OCI-LY7 (cell line): ENCODE data around the gene CRIM1. TPM values are rescaled to one million over a fixed set of nuclear protein-coding genes. Genes with fewer than 3 reads are reported as not detected.
A peak's percentile ranks its signal among the peaks of the same experiment; 100 is the strongest.

Source experiments
- BruUV-seq: library from RNA; stranded (reverse); fragments of 400-500 nt; replicated peaks from 2 replicates; lab custom pipeline; 2021; lab: Mats Ljungman, UMichigan
- CTCF ChIA-PET: fragments of 300-600 bp; sonication (Branson Sonifier 250); formaldehyde crosslinking; loops from one replicate; lab custom pipeline; 2022; ENCODE audit warnings: antibody characterized with exemption; ENCODE audit not compliant: unreplicated experiment; lab: Charles Lee
- POLR2A ChIA-PET: fragments of 300-600 bp; sonication (Branson Sonifier 250); formaldehyde crosslinking; loops from one replicate; lab custom pipeline; 2022; ENCODE audit warnings: antibody characterized with exemption; lab: Charles Lee
- DNase-seq: peaks from one replicate; pipeline ENCODE4 v3.0.0-alpha.2; 2015; ENCODE audit warnings: low spot score
- H2AFZ ChIP-seq: fragments of 200-600 bp; sonication (generic), shearing (Covaris generic); 2 replicates; pipeline ENCODE4 v1.6.1; 2014; ENCODE audit warnings: mild to moderate bottlenecking, antibody characterized with exemption, low read length, moderate library complexity
- H3K27ac ChIP-seq: fragments of 200-600 bp; sonication (generic); 2 replicates; pipeline ENCODE4 v1.5.1; 2014; ENCODE audit warnings: mixed run types, low read depth, mild to moderate bottlenecking, moderate library complexity, low read length, inconsistent platforms; ENCODE audit not compliant: poor library complexity, severe bottlenecking
- H3K36me3 ChIP-seq: fragments of 200-600 bp; sonication (generic); 2 replicates; pipeline ENCODE4 v1.6.1; 2014; ENCODE audit warnings: mild to moderate bottlenecking, antibody characterized with exemption, low read length, moderate library complexity, mixed read lengths; ENCODE audit not compliant: insufficient read depth
- H3K4me1 ChIP-seq: fragments of 200-600 bp; sonication (generic); 2 replicates; pipeline ENCODE4 v1.5.1; 2014; ENCODE audit warnings: mild to moderate bottlenecking, low read length; ENCODE audit not compliant: insufficient read depth, poor library complexity, severe bottlenecking
- H3K4me2 ChIP-seq: fragments of 200-600 bp; sonication (generic); 2 replicates; pipeline ENCODE4 v1.6.1; 2014; ENCODE audit warnings: mild to moderate bottlenecking, low read length
- H3K4me3 ChIP-seq: fragments of 200-600 bp; sonication (generic); 2 replicates; pipeline ENCODE4 v1.5.1; 2014; ENCODE audit warnings: mild to moderate bottlenecking, low read depth, low read length; ENCODE audit not compliant: poor library complexity, severe bottlenecking
- H3K79me2 ChIP-seq: fragments of 200-600 bp; sonication (generic); 2 replicates; pipeline ENCODE4 v1.6.1; 2016; ENCODE audit warnings: low read depth, mild to moderate bottlenecking, low read length, moderate library complexity, mixed read lengths; ENCODE audit not compliant: insufficient read depth
- H3K9me2 ChIP-seq: fragments of 200-600 bp; sonication (generic); 2 replicates; pipeline ENCODE4 v1.6.1; 2016; ENCODE audit warnings: mild to moderate bottlenecking, low read length, mixed read lengths; ENCODE audit not compliant: insufficient read depth
- H3K9me3 ChIP-seq: fragments of 200-600 bp; sonication (generic); 2 replicates; pipeline ENCODE4 v1.6.1; 2014; ENCODE audit warnings: mild to moderate bottlenecking, mixed run types, low read length, mixed read lengths
- H4K20me1 ChIP-seq: fragments of 200-600 bp; sonication (generic); 2 replicates; pipeline ENCODE4 v1.6.1; 2014; ENCODE audit warnings: mild to moderate bottlenecking, antibody characterized with exemption, low read length, moderate library complexity, mixed read lengths; ENCODE audit not compliant: insufficient read depth
- EZH2phosphoT487 ChIP-seq: fragments of 200-600 bp; sonication (generic); IDR thresholded peaks from 2 replicates; pipeline ENCODE4 v1.6.1; 2018; ENCODE audit warnings: low read depth, borderline replicate concordance, mild to moderate bottlenecking, mixed run types, antibody characterized with exemption, low read length, moderate library complexity, mixed read lengths
- intact Hi-C: fragments of 100-400 bp; cut with micrococcal nuclease; formaldehyde crosslinking; loops from one replicate; pipeline ENCODE4 v1.10.0; 2022; ENCODE audit not compliant: unreplicated experiment
- total RNA-seq, 2 experiments: library from RNA; depleted of rRNA in 1 of 2; stranded (reverse); fragments of >200 nt in 1 of 2; shearing (Covaris generic) in 1 of 2; gene quantifications; 2 replicates each; pipeline ENCODE4 v1.2.3, GENCODE V29; 2014 to 2022
- TF ChIP-seq, protein P1 (sequence below): fragments of 200-600 bp; sonication (generic); conservative IDR thresholded peaks from 2 replicates; pipeline ENCODE4 v1.5.1; 2014; ENCODE audit warnings: mild to moderate bottlenecking, antibody characterized with exemption, low read length, moderate library complexity, mixed read lengths

The CRIM1 gene
- total RNA-seq, 2 experiments from 2014 or later, result 37.0 to 47.4 TPM

DNA sequence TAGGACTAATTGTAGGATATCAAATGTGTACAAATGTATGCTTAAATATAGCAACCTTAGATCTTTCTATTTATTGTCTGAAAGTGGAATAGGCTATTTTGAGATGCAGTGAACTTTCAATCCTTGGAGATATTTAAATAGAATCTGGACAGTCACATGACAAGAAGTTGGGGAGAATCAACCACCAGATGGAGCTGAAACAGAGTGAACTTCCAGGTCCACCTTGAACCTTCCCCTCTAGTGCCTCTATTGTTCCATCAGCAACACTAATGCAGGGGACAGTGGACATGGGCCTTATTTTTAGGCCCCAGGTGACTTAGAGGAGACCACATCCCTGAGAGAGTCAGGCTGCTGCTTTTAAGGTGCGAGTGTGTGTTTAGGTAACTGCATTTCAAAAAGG lies 37.0 kb upstream of the CRIM1 start:
- intact Hi-C loops, result no loop called here
- ChIA-PET POLR2A (no interaction called here), CTCF (no interaction called here)
- TF ChIP-seq, protein P1, sequence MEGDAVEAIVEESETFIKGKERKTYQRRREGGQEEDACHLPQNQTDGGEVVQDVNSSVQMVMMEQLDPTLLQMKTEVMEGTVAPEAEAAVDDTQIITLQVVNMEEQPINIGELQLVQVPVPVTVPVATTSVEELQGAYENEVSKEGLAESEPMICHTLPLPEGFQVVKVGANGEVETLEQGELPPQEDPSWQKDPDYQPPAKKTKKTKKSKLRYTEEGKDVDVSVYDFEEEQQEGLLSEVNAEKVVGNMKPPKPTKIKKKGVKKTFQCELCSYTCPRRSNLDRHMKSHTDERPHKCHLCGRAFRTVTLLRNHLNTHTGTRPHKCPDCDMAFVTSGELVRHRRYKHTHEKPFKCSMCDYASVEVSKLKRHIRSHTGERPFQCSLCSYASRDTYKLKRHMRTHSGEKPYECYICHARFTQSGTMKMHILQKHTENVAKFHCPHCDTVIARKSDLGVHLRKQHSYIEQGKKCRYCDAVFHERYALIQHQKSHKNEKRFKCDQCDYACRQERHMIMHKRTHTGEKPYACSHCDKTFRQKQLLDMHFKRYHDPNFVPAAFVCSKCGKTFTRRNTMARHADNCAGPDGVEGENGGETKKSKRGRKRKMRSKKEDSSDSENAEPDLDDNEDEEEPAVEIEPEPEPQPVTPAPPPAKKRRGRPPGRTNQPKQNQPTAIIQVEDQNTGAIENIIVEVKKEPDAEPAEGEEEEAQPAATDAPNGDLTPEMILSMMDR, result 0 out of 2 replicates have a peak, but pooled peaks have one; percentile 38
- TF ChIP-seq EZH2phosphoT487, result no peak
- no peaks in the 10 kb centered on the region for H3K9me3 ChIP-seq
- H2AFZ ChIP-seq, result no peak overlapping the region
- H3K4me2 ChIP-seq, result no peak overlapping the region
- no peaks in the 10 kb centered on the region for H3K9me2 ChIP-seq
- no peak overlapping the region for H3K27ac ChIP-seq
- H4K20me1 ChIP-seq, result no peaks in the 10 kb centered on the region
- BruUV-seq, result no TSS peak
- no peaks in the 10 kb centered on the region for H3K36me3 ChIP-seq
- H3K4me1 ChIP-seq, result no peaks in the 10 kb centered on the region
- DNase-seq, result no peak
- H3K79me2 ChIP-seq, result no peaks in the 10 kb centered on the region
- H3K4me3 ChIP-seq, result no peak overlapping the region

DNA sequence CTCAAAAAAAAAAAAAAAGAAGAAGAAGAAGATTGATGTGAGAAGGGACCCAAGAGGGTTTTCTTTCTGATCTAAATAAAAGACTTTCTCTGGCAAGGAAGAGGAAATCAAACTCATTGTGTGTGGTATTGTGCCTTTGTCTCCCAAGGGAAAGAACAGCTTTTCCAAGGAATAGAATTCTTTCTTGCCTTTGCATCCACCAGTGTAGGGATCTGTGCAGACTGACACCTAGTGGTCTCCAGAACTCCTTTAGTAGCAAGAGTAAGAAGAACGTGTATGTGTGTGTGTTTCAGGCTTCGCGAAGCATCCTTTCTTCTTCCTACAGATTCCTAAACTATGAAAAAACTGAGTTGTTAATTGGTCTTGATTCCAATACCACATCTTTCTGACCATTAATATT lies 33.5 kb upstream of the CRIM1 start:
- no peaks in the 10 kb centered on the region for H3K79me2 ChIP-seq
- H3K4me2 ChIP-seq, result no peak overlapping the region
- CTCF ChIA-PET, result no interaction called here
- H3K9me2 ChIP-seq, result no peaks in the 10 kb centered on the region
- H3K27ac ChIP-seq, result no peak overlapping the region
- DNase-seq, result no peak
- BruUV-seq, result no TSS peak
- no peaks in the 10 kb centered on the region for H4K20me1 ChIP-seq
- H3K4me1 ChIP-seq, result no peaks in the 10 kb centered on the region
- H3K36me3 ChIP-seq, result no peaks in the 10 kb centered on the region
- H2AFZ ChIP-seq, result no peak overlapping the region
- POLR2A ChIA-PET, result no interaction called here
- no peak overlapping the region for H3K4me3 ChIP-seq
- intact Hi-C loops, result no loop called here
- TF ChIP-seq, protein P1, result peak; percentile 45; the same call in 1 of the 2 replicates
- TF ChIP-seq EZH2phosphoT487, result no peak
- no peaks in the 10 kb centered on the region for H3K9me3 ChIP-seq

DNA sequence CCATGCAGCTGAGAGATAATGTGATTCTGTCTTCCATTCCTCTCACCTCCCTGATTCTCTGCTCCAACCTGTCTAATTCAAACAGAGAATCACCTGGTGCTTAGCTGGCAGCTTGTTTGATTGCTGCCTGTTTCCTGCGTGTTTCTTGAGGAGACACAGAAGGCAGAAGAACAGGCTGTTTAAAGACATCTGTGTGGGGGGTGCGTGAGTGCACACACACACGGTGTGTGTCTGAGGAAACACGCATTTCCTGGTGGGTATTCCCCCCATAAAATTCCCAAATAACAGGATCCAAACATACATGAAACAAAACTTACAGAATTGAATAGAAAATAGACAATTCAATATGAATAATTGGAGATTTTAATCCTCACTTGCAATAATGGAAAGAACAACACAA lies 29.3 kb upstream of the CRIM1 start:
- no peak for TF ChIP-seq EZH2phosphoT487
- TF ChIP-seq, protein P1, result no peak
- no peaks in the 10 kb centered on the region for H4K20me1 ChIP-seq
- CTCF ChIA-PET, result no interaction called here

More for the DNA sequence above, 29.3 kb upstream of the CRIM1 start:
- Histone ChIP-seq H3K79me2 (no peaks in the 10 kb centered on the region), H3K36me3 (no peaks in the 10 kb centered on the region), H3K9me2 (no peaks in the 10 kb centered on the region), H3K4me3 (no peak overlapping the region), H3K4me2 (no peak overlapping the region), H2AFZ (no peak overlapping the region), H3K4me1 (no peaks in the 10 kb centered on the region), H3K27ac (no peak overlapping the region), H3K9me3 (no peaks in the 10 kb centered on the region)
- POLR2A ChIA-PET, result interaction anchor here (0.8 kb wide), 1 partner anchor 16 kb away, joined by 3 read pairs; no protein-coding TSS in a partner anchor
- BruUV-seq, result no TSS peak
- intact Hi-C loops, result no loop called here
- DNase-seq, result no peak
